T-cell (primary cell): ENCODE results near the gene SSPN. TPM values are rescaled to one million over a fixed set of nuclear protein-coding genes. Genes with fewer than 3 reads are reported as not detected.

Experiments
- ATAC-seq, 4 experiments: fragments of 200-7000 bp in 3 of 4; fragments of 150-1000 bp in 1 of 4; cut with Tn5 transposase; replicated peaks in 1 of 4; 1 replicate in 3 of 4; 2 replicates in 1 of 4; pipeline ENCODE4 v1.10.0; 2021; ENCODE audit warnings: moderate library complexity in 3 of 4, mild to moderate bottlenecking in 2 of 4, moderate number of reproducible peaks in 1 of 4
- CTCF ChIA-PET, 2 donors: fragments of 300-600 bp; sonication (Branson Sonifier 250); formaldehyde crosslinking; loops; one replicate each; lab custom pipeline; 2022; ENCODE audit warnings: antibody characterized with exemption in 2 of 2; lab: Charles Lee
- POLR2A ChIA-PET, 2 donors: fragments of 300-600 bp; sonication (Branson Sonifier 250); formaldehyde crosslinking; loops; one replicate each; lab custom pipeline; 2022; ENCODE audit warnings: antibody characterized with exemption in 2 of 2; lab: Charles Lee
- DNase-seq, 35 experiments: peaks; one replicate each; pipeline versions ENCODE4 v3.0.0 to v3.0.0-alpha.2; 2013 to 2023
- H3K27ac ChIP-seq: one replicate; pipeline ENCODE4 v1.5.1; 2013; ENCODE audit warnings: low read length
- H3K27me3 ChIP-seq, 2 experiments: replicated peaks in 1 of 2; 1 replicate in 1 of 2; 2 replicates in 1 of 2; pipeline versions ENCODE4 v1.6.1 to v1.7.0; 2013; ENCODE audit warnings: low read length in 1 of 2, mixed read lengths in 1 of 2; ENCODE audit not compliant: control insufficient read depth in 2 of 2, insufficient read depth in 2 of 2; ENCODE audit errors: extremely low read depth in 1 of 2
- H3K36me3 ChIP-seq, 2 donors: 1 replicate in 1 of 2; 2 replicates in 1 of 2; pipeline versions ENCODE4 v1.6.1 to v1.7.0; 2013; ENCODE audit warnings: low read length in 1 of 2; ENCODE audit not compliant: control insufficient read depth in 2 of 2, insufficient read depth in 1 of 2; ENCODE audit errors: extremely low read depth in 1 of 2
- H3K4me1 ChIP-seq, 2 experiments: 1 replicate in 1 of 2; 2 replicates in 1 of 2; pipeline versions ENCODE4 v1.6.1 to v1.7.0; 2013; ENCODE audit warnings: low read length in 2 of 2, mixed read lengths in 1 of 2; ENCODE audit not compliant: insufficient read depth in 2 of 2, control insufficient read depth in 1 of 2; ENCODE audit errors: extremely low read depth in 1 of 2
- H3K4me3 ChIP-seq, 2 donors: 1 replicate in 1 of 2; 2 replicates in 1 of 2; pipeline versions ENCODE4 v1.5.1 to v1.7.0; 2013; ENCODE audit warnings: mild to moderate bottlenecking in 2 of 2, low read length in 1 of 2, moderate library complexity in 1 of 2; ENCODE audit not compliant: control insufficient read depth in 1 of 2; ENCODE audit errors: extremely low read depth in 1 of 2
- H3K9me3 ChIP-seq: 2 replicates; pipeline ENCODE4 v1.7.0; 2013
- H3K27ac Mint-ChIP-seq, 2 donors: one replicate each; pipeline ENCODE4 v1.8.0; 2020 to 2021; ENCODE audit warnings: mild to moderate bottlenecking in 2 of 2, mixed read lengths in 2 of 2
- H3K27me3 Mint-ChIP-seq, 2 donors: one replicate each; pipeline ENCODE4 v1.8.0; 2021 to 2022; ENCODE audit warnings: mixed read lengths in 2 of 2
- H3K36me3 Mint-ChIP-seq: one replicate; pipeline ENCODE4 v1.8.0; 2021; ENCODE audit warnings: mixed read lengths
- H3K4me1 Mint-ChIP-seq, 3 donors: one replicate each; pipeline ENCODE4 v1.8.0; 2020 to 2022; ENCODE audit warnings: mixed read lengths in 3 of 3, mild to moderate bottlenecking in 1 of 3
- H3K4me3 Mint-ChIP-seq, 3 donors: one replicate each; pipeline ENCODE4 v1.8.0; 2020 to 2022; ENCODE audit warnings: mild to moderate bottlenecking in 3 of 3, mixed read lengths in 3 of 3, moderate library complexity in 3 of 3
- H3K9me3 Mint-ChIP-seq, 3 donors: one replicate each; pipeline ENCODE4 v1.8.0; 2020 to 2022; ENCODE audit warnings: mixed read lengths in 3 of 3
- WGBS: methylation state at CpG from one replicate; pipeline ENCODE4 v1.1.5; 2013; ENCODE audit warnings: missing lambda C conversion rate; ENCODE audit not compliant: insufficient coverage; 5-methylcytosine and 5-hydroxymethylcytosine counted together
- total RNA-seq, 35 experiments: library from RNA in 6 of 35; stranded (reverse) in 6 of 35; fragments of 120-200 nt in 1 of 35; gene quantifications; one replicate each; pipeline versions ENCODE4 v1.2.1 to v1.2.4 and lab custom pipeline; 2013 to 2026

The SSPN gene
- total RNA-seq, 5 donors from 2014 or later (not counting 1 experiment from before 2014, with no cell fraction given), result 0.06 to 0.33 (median 0.15) TPM

DNA sequence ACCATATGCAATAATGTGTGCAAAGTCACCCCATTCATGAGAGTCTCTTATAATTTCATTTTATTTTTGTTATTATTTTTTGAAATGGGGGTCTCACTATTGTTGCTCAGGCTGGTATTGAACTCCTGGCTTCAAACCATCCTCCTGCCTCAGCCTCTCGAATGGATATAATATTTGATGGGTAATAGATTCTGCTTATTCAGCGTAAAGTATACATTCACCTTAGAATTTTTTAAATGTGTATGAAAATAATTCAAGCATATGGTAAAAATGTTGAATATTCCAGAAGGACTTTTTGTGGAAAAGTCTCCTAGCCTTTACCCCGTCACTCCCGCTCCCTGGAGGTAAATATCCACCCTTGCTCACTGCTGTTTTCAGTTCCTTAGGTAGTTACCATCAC, 23.4 kb upstream of the SSPN start:
- no peaks in the 10 kb centered on the region for H3K4me1 Mint-ChIP-seq
- Histone ChIP-seq H3K9me3 (no peaks in the 10 kb centered on the region), H3K4me3 (no peak overlapping the region), H3K27me3 (peaks cover 0 to 6% of the 10 kb centered on the region in 2 experiments), H3K36me3 (no peaks in the 10 kb centered on the region), H3K27ac (no peak overlapping the region), H3K4me1 (no peaks in the 10 kb centered on the region)
- 100% methylated on average over 2 of the region's 4 CpGs for WGBS
- no peak for DNase-seq
- H3K9me3 Mint-ChIP-seq, result no peaks in the 10 kb centered on the region
- ATAC-seq, result no peak
- H3K27ac Mint-ChIP-seq, result no peak overlapping the region
- no peak overlapping the region for H3K4me3 Mint-ChIP-seq
- no peaks in the 10 kb centered on the region for H3K36me3 Mint-ChIP-seq
- CTCF ChIA-PET, result interaction anchor here in 1 of 2 donors (0.5 kb wide), 1 partner anchor 989 kb away, joined by 4 read pairs; no protein-coding TSS in a partner anchor
- H3K27me3 Mint-ChIP-seq, result peaks cover 29 to 30% of the 10 kb centered on the region in 2 donors
- POLR2A ChIA-PET, result interaction anchor here in 1 of 2 donors (0.6 kb wide), 1 partner anchor 781 kb away, joined by 13 read pairs; no protein-coding TSS in a partner anchor

DNA sequence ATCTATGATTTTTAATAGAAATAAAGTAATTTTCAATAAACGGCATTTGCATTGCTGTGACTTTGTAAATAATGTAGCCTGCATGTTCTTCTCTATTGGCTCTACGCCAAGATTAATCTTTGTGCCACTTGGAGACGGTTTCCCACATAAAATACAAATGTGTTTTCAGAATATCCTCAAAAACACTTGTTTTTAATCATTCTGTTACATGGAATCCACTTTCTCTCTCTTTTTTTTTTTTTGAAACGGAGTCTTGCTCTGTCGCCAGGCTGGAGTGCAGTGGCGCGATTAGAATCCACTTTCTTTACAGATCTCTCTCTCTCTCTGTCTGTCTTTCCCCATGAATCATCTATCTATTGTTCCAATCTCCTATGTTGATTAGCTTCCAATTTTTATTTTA, 22.8 kb upstream of the SSPN start:
- 86% methylated on average over 3 of the region's 7 CpGs for WGBS
- Mint-ChIP-seq H3K27me3 (peaks cover 24 to 30% of the 10 kb centered on the region in 2 donors), H3K4me3 (no peak overlapping the region), H3K4me1 (no peaks in the 10 kb centered on the region), H3K9me3 (no peaks in the 10 kb centered on the region), H3K27ac (no peak overlapping the region), H3K36me3 (no peaks in the 10 kb centered on the region)
- ATAC-seq, result no peak
- H3K9me3 ChIP-seq, result no peaks in the 10 kb centered on the region
- ChIA-PET CTCF (no interaction called here), POLR2A (interaction anchor here in 1 of 2 donors (0.6 kb wide), 1 partner anchor 72 kb away, joined by 3 read pairs; no protein-coding TSS in a partner anchor)
- H3K27me3 ChIP-seq, result peaks cover 0 to 7% of the 10 kb centered on the region in 2 experiments
- no peaks in the 10 kb centered on the region for H3K36me3 ChIP-seq
- H3K4me3 ChIP-seq, result no peak overlapping the region
- H3K27ac ChIP-seq, result no peak overlapping the region
- DNase-seq, result no peak
- no peaks in the 10 kb centered on the region for H3K4me1 ChIP-seq

DNA sequence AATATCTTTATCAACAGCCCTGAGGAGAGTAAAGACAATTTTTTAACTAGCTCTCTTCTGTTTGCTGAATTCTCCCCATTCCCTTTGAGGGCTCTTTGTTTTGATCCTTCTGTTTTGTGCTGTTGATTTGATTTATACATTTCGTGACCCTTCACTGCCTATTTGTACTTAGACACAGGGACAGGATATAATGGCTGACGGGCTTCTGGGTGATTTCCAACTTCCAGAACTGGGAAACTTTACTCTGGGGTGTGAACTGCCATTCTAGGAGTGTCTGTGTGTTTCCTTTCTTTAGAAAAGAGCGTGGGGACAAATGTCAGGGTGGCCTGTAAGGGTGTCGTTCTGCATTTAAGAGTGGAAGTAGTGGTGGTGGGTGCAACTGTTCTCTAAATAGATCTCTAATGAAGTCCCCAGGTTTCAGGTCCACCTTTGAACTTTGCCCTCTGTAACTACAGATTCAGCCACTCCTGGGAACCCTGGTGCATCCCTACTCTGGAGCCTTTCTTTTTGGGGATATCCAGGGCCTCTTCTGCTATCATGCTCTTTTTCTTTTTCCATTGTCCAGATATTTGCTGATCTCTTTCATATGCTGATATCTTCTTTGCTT, 22.3 kb upstream of the SSPN start:
- no peak for DNase-seq
- H3K4me1 ChIP-seq, result no peaks in the 10 kb centered on the region
- POLR2A ChIA-PET, result interaction anchor here in 1 of 2 donors (0.6 kb wide), 1 partner anchor 73 kb away, joined by 3 read pairs; no protein-coding TSS in a partner anchor
- no peaks in the 10 kb centered on the region for H3K36me3 Mint-ChIP-seq
- H3K27ac ChIP-seq, result no peak overlapping the region
- no peak overlapping the region for H3K27ac Mint-ChIP-seq
- no peak overlapping the region for H3K4me3 ChIP-seq
- CTCF ChIA-PET, result no interaction called here
- peaks cover 0 to 6% of the 10 kb centered on the region in 2 experiments for H3K27me3 ChIP-seq
- peaks cover 21 to 26% of the 10 kb centered on the region in 2 donors for H3K27me3 Mint-ChIP-seq
- no peaks in the 10 kb centered on the region for H3K36me3 ChIP-seq
- no peaks in the 10 kb centered on the region for H3K9me3 ChIP-seq
- 57% methylated on average over 3 of the region's 4 CpGs for WGBS
- H3K4me1 Mint-ChIP-seq, result no peaks in the 10 kb centered on the region
- H3K9me3 Mint-ChIP-seq, result no peaks in the 10 kb centered on the region
- no peak for ATAC-seq
- no peak overlapping the region for H3K4me3 Mint-ChIP-seq

DNA sequence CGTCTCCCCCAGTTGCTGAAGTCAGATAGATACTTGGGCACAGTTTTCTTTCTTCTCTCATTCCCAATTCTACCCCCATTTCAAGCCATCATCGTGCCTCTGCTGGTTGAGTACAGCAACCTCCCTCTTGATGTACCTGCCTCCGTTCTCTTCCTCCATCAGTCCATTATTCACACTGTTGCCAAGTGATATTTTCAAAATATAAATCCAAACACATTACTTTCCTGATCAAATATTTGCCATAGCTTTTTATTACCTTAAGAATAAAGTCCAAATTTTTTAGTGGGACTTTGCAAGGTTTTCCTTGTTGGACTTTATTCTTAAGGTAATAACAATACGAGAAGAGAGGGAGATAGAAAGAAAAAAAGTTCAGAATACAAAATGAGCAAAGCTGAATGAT, 18.6 kb upstream of the SSPN start:
- Mint-ChIP-seq H3K27me3 (peaks cover 20 to 28% of the 10 kb centered on the region in 2 donors), H3K27ac (no peak overlapping the region), H3K4me1 (no peaks in the 10 kb centered on the region), H3K36me3 (no peaks in the 10 kb centered on the region), H3K9me3 (no peaks in the 10 kb centered on the region), H3K4me3 (no peak overlapping the region)
- Histone ChIP-seq H3K36me3 (no peaks in the 10 kb centered on the region), H3K9me3 (no peaks in the 10 kb centered on the region), H3K4me3 (no peak overlapping the region), H3K27me3 (peaks cover 0 to 9% of the 10 kb centered on the region in 2 experiments), H3K27ac (no peak overlapping the region), H3K4me1 (no peaks in the 10 kb centered on the region)
- ATAC-seq (no peak), DNase-seq (no peak)
- 64% methylated on average over 2 of the region's 4 CpGs for WGBS
- ChIA-PET CTCF (no interaction called here), POLR2A (no interaction called here)

DNA sequence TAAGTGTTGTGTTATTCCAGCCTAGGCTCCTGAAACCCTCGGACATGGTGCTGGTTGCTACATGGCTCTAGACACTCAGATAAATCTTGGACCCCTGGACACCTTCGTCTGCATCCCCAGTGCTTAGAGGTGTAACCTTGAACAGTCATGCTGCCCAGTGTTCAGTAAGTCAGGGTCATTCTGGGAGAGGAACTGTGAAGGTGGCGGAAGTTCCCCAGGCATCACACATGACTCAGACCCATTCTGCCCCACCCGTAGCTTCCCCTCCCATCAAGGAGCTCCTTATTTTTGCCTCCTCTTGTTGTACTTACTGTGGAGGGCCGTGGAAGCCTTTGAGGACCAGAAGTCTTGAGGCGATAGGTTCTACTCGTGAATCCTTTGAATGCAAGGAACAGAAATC, 18.1 kb upstream of the SSPN start:
- Mint-ChIP-seq H3K9me3 (no peaks in the 10 kb centered on the region), H3K27me3 (peaks cover 24 to 31% of the 10 kb centered on the region in 2 donors), H3K36me3 (no peaks in the 10 kb centered on the region), H3K4me3 (no peak overlapping the region), H3K27ac (no peak overlapping the region), H3K4me1 (no peaks in the 10 kb centered on the region)
- ATAC-seq (no peak), DNase-seq (no peak)
- ChIA-PET POLR2A (no interaction called here), CTCF (no interaction called here)
- Histone ChIP-seq H3K4me1 (no peaks in the 10 kb centered on the region), H3K27me3 (peaks cover 0 to 9% of the 10 kb centered on the region in 2 experiments), H3K9me3 (no peaks in the 10 kb centered on the region), H3K4me3 (no peak overlapping the region), H3K36me3 (no peaks in the 10 kb centered on the region), H3K27ac (no peak overlapping the region)
- WGBS, result 63% methylated on average over 5 of the region's 7 CpGs

DNA sequence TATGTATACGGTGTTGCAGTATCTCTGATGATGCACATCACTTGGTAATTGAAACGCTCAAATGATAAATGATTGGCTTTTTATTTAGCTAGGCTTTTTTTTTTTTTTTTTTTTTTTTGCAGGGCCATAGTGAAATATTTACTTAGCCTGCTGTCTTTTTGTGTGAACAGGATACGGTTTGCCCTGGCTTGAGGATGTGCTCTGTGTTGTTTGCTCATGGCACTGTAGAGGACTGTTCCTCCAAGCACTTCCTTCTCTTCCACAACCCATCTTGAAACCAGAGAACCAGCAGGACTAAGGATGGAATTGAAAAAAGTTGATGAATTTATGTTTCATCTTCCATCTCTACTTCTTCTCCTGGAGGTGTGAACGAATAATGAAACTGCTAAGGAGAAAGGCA, 15.5 kb upstream of the SSPN start:
- Mint-ChIP-seq H3K27me3 (peaks cover 17 to 24% of the 10 kb centered on the region in 2 donors), H3K27ac (no peak overlapping the region), H3K36me3 (no peaks in the 10 kb centered on the region), H3K4me3 (no peak overlapping the region), H3K9me3 (no peaks in the 10 kb centered on the region), H3K4me1 (no peaks in the 10 kb centered on the region)
- H3K4me3 ChIP-seq, result no peak overlapping the region
- H3K27me3 ChIP-seq, result peaks cover 0 to 18% of the 10 kb centered on the region in 2 experiments
- no peak overlapping the region for H3K27ac ChIP-seq
- ATAC-seq (no peak), DNase-seq (no peak)
- ChIA-PET CTCF (interaction anchor here in 1 of 2 donors (0.6 to 0.7 kb wide), 3 partner anchors 24 to 80 kb away, joined by 4 to 6 read pairs (median 6); no protein-coding TSS in a partner anchor), POLR2A (no interaction called here)
- no CpG with 5 or more reads among the region's 4 CpGs for WGBS
- no peaks in the 10 kb centered on the region for H3K9me3 ChIP-seq
- no peaks in the 10 kb centered on the region for H3K36me3 ChIP-seq
- no peaks in the 10 kb centered on the region for H3K4me1 ChIP-seq
